ENCODE data around the gene PSMG3. TPM values are rescaled to one million over a fixed set of nuclear protein-coding genes. Genes with fewer than 3 reads are reported as not detected.

Gene PSMG3
- total and polyA plus RNA-seq, 2 of the 8 experiments (the other 6 are each of a cell fraction or from before 2014, with no cell fraction given), result 30.2 to 62.0 TPM

- TF ChIP-seq RBBP5 (IDR thresholded peaks at IDR 0.05; ENCODE audit: borderline replicate concordance, low read depth, low read length), result no peak
- no peak for TF ChIP-seq ASH2L (IDR thresholded peaks at IDR 0.05; ENCODE audit: low read length)
- no peak for TF ChIP-seq TAF1 (IDR thresholded peaks at IDR 0.05; ENCODE audit: low read depth, low read length)
- no peak for TF ChIP-seq SAP30 (IDR thresholded peaks at IDR 0.05; ENCODE audit: insufficient read depth, insufficient replicate concordance, low read length)
These were observed 30.5 kb downstream of the PSMG3 start (continued) for GRCh38 chr7:1539181-1539881.
